Omental fat pad (tissue), 4 donors: ENCODE results near the gene PSD2. TPM values are rescaled to one million over a fixed set of nuclear protein-coding genes. Genes with fewer than 3 reads are reported as not detected.

Experiments
- ATAC-seq: fragments of 150-250 bp; one replicate; pipeline ENCODE4 v1.9.1; 2016; ENCODE audit warnings: mild to moderate bottlenecking, moderate library complexity; ENCODE audit not compliant: low FRiP score
- DNase-seq: peaks from one replicate; pipeline ENCODE4 v3.0.0-alpha.2; 2019; ENCODE audit warnings: low spot score
- total RNA-seq, 4 donors: library from RNA; depleted of rRNA; stranded (reverse); fragments of >200 nt; gene quantifications; one replicate each; pipeline ENCODE4 v1.1.0, GENCODE V29; 2016
- TF ChIP-seq, protein P1 (sequence below), 3 donors: fragments of 450-650 bp; IDR thresholded peaks; one replicate each; pipeline ENCODE4 v1.5.1; 2016 to 2017; ENCODE audit warnings: antibody characterized with exemption in 3 of 3, mild to moderate bottlenecking in 3 of 3, moderate library complexity in 2 of 3

The PSD2 gene
- total RNA-seq, 4 donors from 2014 or later: 0.12 to 0.46 (median 0.16) TPM; not detected in 1

DNA sequence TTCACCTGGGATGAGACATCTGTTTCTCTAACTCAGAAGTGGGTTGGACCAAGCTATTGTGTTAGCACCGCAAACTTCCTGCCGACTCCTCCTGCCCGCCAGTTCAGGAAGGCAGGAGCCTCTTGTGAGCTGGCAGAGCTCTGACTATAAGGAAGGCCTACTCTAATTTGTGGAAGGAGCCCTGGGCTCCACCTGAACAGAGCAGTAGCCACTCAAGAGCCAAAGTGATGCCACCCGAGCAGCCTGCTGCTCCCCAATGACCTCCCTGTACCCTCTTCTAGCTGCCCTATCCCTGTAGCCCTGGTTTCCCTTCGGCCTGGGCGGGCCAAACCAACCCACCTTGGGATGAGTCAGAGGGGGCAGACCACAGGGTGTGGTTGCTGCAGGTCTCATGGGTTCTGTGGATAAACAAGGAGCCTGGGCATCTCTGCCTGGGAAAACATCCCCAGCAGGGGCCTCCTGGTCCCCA lies 81.6 kb downstream of the PSD2 start:
- no peak for ATAC-seq
- TF ChIP-seq, protein P1, sequence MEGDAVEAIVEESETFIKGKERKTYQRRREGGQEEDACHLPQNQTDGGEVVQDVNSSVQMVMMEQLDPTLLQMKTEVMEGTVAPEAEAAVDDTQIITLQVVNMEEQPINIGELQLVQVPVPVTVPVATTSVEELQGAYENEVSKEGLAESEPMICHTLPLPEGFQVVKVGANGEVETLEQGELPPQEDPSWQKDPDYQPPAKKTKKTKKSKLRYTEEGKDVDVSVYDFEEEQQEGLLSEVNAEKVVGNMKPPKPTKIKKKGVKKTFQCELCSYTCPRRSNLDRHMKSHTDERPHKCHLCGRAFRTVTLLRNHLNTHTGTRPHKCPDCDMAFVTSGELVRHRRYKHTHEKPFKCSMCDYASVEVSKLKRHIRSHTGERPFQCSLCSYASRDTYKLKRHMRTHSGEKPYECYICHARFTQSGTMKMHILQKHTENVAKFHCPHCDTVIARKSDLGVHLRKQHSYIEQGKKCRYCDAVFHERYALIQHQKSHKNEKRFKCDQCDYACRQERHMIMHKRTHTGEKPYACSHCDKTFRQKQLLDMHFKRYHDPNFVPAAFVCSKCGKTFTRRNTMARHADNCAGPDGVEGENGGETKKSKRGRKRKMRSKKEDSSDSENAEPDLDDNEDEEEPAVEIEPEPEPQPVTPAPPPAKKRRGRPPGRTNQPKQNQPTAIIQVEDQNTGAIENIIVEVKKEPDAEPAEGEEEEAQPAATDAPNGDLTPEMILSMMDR (IDR thresholded peaks at IDR 0.05): no peak

DNA sequence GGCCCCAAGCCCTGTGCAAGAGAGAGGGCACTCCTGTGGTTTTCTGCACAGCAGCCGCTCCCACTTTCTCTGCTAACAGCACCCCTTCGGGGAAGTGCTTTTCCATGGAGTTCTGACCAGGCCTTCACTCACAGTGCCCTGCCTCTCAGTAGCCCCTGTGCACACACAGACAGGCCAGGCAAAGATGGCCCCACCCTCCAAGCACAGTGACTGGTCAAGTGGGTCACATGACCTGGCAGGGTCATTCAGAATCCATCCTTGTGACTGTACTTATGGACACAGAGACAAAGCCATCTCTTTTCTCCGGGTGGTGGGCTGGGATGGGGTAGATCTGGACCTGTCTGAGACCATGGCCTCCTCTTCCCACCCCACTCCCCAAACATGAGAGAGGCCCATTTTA lies 82.5 kb downstream of the PSD2 start:
- DNase-seq: no peak
- TF ChIP-seq, protein P1 (IDR thresholded peaks at IDR 0.05): no peak
- ATAC-seq: no peak

More for the DNA sequence above, 81.6 kb downstream of the PSD2 start:
- DNase-seq: no peak

DNA sequence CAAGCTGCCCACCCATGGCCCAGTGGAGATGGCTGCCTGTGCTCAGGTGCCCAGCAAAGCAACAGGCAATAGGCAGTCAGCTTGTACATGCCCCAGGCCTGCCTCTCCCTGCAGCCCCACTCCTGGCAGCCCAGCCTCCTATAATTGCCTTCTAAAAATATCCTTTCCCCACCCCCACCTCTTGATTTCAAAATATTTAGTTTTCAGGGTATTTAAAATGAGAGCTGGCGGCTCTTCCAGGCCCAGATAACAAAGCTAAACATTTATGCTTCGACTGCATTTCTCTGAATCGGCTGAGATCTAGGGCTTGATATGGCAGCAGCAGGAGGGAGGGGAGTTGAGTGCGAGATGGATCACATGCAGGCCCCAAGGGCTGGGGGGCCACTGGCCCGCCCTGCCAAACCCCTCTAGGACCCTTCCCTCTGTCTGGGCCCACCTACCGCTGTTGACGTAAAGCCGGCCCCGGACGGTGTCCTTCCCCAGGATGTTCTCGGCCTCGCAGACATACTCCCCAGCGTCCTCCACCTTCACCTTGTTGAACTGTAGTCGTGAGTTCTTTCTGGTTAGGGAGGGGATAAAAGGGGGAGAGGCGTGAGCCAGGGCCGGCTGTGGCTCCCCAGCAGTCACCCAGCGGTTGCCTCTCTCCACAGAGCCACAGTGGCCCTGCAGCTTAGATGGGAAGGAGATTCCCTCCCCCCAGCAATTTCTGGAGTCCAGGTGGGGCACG lies 85.0 kb downstream of the PSD2 start:
- TF ChIP-seq, protein P1 (IDR thresholded peaks at IDR 0.05): no peak
- DNase-seq (no peak), ATAC-seq (no peak)

DNA sequence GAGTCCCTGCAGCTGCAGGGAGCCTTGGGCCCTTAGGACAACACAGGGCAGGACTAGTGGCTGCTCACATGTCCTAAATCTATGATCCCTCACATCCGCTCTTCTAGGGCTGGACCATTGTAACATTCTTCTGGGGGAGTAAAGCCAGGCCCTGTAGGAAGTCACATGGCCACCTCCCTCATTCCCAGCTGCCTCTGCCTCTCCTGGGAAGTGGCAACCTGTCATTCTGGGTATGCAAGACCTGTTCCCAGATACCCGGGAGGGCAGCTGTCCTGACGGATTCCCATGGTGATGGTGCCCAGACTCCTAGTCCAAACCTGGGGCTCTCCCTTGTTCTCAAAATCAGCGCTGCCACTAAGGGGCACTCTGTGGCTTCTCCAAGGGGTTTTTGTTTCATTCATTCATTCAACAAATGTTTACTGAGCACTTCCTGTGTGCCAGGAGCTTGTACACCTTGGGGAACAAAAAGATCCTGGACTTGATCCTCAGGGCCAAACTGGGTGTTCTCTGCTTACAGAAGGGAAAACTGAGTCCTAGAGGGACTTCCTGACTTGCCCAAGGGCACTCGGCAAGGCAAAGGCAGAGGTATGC lies 85.6 kb downstream of the PSD2 start:
- TF ChIP-seq, protein P1 (IDR thresholded peaks at IDR 0.05): no peak
- ATAC-seq: no peak
- DNase-seq: no peak

DNA sequence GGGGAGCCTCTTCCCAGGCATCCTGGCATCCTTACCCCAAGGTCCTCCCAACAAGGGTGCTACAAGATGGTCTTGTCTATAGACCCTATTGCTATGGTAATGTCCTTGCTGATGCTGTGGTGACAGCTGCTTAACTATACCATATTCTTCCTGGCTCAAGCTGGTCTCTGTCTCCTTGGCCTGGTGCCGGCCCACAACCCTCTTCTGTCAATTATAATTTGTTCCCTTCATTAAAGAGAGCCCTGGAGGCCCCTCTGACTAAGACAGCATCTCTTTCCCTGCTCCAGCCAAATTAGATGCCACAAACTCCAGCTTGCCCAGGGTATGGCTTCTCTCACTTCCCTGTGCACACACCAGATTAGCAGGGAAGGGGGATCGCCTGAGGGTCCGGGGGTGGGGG lies 86.7 kb downstream of the PSD2 start:
- ATAC-seq (no peak), DNase-seq (no peak)
- TF ChIP-seq, protein P1 (IDR thresholded peaks at IDR 0.05): no peak

DNA sequence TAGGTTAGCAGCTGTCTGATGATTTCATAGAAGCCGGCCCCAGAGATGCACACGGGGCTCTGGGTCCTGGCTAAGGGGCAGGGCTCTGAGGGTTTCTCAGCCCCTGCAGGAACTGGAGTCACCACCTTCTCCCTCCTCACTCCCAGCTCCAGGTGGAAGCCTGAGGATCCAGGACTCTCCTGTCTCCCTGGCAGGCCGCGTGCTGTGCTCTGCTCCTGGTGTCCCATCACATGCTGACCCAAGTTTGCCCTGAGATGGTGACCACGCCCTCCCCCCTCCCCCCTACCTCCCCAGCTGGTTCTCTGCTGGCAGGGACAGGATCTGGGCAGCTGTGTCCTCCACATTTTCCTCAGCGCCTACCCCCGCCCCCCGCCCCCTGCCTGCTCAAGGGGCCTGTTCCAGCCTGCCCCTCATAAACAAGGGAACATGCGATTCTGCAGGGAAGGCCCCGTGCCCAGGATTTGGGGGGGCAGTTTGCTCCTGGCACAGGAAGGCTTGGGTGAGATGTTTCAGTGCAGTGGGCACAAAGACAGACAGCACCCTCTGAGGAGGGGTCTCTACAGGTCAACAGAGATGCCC lies 87.4 kb downstream of the PSD2 start:
- ATAC-seq: no peak
- TF ChIP-seq, protein P1 (IDR thresholded peaks at IDR 0.05): no peak
- no peak for DNase-seq
